ENCODE data around the gene HAGH.
"Not testable (repeated sequence)": the region's sequence is repeated elsewhere in the genome, so short reads cannot be mapped to it uniquely, and the experiment has no call there.

Gene HAGH

DNA sequence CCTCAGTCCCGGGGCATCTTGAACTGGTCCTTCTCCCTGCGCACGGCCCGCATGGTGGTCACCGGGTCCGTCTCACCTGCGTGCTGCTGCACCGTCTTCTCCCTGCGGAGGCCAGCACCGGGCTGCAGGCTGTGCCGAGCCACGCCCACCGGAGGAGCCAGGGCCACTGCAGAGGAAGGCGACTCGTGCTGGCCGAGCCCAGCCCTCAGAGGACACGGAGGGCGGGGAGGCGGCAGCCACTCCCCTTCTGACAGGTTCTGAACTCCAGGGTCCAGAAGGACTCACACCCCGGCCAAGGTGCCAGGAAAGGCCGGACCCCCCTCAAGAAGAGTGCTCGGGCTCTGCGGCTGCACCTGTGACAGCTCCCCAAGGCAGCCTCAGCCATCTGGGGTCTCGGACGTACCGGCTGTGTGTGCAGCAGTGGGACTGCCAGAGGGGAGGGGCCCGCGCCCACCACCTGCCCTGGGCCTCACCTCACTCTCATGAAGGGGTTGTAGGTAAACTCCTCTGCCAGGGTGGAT is 17.3 kb downstream of the HAGH start:
- DNase-seq: no peak

DNA sequence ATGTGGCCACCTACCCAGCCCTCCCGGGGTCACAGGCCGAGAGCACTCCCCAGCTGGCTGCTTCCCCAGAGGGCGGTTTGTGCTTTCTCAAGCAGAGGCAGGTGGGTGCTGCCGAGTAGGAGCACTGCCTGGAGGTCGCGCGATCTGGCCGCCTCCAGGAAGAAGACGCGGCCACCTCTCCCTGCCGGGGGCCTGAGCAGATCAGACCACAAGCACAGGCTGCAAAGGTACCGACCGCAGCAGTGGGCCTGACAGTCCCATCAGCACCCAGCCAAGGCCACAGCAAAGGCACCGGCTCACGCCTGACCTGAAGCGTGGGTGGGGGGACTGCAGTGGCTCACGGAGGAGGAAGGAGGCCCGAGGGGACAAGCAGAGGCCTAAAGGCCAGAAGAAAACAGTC is 17.9 kb downstream of the HAGH start:
- no peak for DNase-seq

DNA sequence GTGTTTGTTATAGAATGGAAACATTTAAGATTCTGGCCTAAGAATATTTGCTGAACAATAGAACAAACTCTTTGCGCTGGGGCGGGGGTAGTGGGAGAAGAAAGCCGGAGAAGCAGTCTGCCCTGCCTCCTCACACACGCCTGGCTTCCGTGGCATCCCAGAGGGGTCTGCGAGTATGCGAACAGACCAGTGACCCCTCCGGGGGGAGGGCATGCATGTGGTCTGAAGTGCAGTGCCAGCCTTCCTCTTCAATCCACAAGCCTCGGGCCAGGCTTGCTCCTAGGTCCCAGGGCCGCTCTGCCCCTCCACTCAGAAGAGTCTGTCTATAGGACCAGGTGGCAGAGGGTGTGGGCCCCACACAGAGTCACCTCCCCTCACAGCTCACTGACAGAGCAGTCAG is 19.0 kb downstream of the HAGH start:
- DNase-seq: no peak

DNA sequence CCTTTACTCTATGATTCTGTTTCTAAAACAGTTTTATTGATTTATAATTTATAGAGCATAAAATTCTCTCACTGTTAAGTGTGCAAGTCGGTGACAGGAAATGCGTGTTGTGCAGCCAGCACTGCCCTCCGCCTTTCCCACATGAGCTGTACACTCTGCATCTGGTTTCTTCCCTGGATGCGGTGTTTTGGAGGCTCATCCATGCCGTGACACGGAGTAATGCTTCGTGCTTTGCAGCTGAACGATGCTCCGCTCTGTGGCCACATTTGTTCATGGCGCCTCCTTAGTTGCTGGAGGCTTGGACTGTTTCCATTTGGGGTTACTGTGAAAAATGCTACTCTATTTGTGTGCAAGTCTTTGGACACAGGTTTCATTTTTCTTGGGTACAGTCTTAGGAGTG is 25.9 kb downstream of the HAGH start:
- DNase-seq: no peak

DNA sequence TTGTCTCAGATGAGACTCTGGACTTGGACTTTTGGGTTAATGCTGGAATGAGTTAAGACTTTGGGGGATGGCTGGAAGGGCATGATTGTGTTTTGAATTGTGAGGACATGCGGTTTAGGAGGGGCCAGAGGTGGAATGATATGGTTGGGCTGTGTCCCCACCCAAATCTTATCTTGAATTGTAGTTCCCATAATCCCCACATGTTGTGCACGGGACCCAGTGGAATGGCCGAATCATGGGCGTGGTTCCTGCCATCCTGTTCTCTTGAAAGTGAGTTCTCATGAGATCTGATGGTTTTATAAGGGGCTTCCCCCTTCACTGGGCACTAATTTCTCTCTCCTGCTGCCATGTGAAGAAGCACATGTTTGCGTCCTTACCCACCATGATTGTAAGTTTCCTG is 27.4 kb downstream of the HAGH start:
- DNase-seq: not testable (repeated sequence)

DNA sequence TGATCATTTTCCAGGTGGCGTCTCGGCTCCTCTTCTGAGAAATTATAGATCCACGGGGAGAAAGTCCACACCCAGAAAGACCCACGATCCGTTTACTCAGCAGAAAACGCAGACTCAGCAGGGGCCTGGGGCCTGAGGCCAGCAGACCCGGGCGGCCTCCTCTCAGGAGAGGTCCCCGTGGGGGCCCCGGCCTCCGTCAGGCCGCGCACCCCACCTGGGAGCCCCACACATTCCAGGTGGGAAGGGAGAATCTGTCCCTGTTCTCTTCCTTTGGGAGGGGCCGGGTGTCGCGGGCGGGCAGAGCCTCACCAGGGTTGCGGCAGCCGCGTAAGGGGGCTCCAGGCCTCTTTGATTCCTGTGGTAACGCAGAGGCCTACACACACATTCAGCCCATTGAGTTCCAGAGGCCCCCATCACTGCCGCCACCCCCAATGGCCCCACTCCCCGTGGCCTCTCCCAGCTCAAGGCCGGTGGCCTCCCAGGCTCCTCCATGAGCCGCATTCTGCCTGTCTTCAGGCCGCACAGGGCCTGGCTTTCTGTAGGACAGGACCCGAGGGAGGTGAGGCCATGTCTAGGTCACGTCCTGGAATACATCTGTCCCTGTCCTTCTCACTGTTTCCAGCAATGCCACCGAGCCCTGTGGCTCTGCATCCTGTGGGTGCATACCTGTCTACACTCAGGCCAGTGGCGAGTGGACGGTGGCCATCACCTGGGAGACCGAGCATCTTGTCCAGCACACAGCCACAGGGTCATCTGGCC is 31.5 kb downstream of the HAGH start:
- no peak for DNase-seq

DNA sequence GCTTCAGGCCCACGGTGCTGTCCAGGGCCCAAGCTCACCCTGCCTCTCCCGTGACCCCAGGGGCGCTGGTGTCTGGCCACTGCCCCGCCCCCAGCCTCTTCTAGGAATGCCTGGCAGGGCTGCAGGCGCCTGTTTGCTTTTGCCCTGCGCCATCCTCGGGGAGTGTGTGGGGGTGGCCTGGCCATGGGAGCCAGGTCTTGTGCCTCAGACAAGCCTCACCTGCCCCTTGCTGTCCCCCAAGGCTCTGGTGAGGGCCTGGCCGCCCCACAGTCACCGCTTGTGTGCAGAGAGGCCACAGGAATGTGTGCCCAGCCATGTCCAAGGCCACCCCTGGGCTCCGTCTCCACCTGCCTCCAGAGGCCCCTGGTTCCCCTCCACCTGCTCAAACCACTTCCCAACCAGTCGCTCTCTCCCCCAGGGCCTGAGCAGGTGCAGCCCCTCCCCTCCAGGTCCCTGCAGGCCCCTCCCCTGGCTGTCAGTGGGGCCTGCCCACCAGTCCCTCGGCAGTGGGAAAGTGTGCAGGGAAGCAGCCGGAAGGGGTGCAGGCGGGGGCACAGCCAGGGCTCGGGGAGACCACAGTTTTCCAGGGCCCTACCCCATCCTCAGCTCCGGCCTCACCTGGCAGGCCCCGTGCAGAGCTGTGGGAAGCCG is 32.3 kb downstream of the HAGH start:
- no peak for DNase-seq

DNA sequence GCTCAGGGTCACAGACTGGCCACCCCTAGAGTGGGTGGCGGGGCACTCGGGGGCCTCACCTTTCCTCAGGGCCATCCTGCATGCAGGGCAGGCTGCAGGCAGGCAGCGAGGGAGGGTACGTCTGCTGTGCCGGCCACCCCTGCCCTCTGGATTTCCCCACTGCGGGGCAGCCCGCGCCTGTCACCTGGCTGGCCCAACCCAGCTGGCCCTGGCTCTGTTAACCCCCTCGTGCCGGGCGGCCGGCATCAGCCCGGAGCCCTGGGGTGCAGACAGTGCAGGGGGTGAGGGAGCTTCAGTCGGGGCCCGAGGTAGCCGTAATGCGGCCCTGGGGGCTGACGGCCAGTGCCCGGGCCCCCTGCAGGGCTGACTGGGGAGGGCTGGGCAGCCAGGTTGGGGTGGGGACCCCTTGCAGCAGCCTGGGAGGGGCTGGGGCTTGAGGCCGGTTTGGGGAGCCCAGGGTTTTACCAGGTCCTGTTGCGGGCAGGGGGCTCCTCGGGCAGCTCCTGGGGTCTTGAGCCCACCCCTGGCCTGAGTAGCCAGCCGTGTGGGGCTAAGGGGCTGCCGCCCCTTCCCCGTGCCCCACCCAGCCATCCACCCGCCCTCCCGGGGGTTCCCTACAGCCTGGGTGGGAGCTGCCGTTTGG is 32.9 kb downstream of the HAGH start, which contains the start of gene IGFALS:
Gene IGFALS, minus strand, starts transcription at position 128 of the 643 bp plus-strand sequence. Its CDS starts 53 bp downstream, at position 75.
- no peak for DNase-seq

DNA sequence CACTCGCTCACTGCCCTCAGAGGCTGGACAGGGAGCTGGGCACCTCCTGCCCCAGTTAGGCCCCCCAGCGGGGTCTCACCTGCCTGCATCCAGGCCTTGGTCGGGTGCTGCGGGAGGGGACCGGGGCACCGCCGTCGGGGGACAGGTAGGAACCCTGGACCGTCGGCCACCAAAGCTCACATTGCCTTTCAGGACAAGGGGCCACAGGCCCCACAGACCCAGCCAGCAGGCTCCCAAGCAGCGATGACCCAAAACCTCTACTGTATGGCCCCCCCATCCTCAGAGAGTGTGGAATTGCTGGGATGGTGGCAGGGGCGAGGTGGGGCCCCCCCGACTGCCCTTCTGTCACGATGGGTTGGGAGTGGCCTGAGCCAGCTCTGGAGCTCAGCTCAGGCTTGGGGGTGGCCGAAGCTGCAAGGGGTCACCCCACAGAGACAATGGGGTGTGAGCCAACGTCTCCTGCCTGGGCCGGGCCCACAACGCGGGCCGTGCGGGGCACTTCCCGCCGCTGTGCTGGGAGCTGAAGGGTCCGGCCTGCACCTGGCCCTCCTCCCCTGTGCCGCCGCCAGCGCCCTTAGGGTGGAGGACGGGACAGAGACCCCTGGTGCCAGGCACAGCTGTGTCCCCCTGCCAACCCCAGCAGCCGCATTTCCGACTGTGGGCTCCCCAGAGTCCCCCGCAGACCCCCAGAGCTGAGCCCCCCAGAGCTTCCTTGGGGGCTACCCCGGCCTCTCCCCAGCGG is 33.6 kb downstream of the HAGH start:
- DNase-seq: no peak

DNA sequence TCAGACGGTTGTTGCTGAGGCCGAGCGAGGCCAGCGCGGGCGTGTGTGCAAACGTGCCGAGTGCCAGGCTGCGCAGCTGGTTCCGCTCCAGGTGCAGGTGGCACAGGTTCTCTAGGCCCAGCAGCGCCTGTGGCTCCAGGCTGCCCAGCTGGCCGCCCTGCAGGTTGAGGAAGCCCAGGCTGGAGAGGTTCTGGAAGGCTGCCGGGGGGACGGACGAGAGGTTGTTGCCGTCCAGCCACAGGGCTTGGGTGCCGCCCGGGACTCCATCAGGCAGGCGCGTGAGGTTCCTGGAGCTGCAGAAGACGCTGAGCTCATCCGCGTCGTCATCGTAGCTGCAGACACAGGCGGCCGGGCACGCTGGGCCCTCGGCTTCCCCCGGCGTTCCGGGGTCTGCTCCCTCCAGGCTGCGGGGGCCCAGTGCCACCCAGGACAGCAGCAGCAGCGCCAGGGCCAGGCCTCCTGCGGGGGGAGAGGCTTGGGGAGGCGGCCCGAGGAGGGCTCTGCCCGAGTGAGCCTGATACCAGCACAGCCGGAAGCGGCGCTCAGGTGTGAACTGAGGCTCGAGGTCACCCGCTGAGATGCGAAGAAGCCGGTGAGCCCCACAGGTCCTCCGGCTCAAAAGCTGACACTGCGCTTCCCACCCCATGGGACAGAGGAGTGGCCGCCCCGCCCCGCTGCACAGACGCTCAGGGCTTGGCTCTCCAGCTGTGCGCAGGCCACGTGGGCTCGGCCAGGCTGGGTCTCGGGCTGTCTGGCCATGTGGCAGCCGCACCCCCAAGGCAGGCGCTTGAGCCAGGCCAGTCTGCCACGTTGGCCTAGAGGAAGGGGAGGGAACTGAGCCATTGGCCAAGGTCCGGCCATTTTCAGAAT is 34.4 kb downstream of the HAGH start:
- no peak for DNase-seq

DNA sequence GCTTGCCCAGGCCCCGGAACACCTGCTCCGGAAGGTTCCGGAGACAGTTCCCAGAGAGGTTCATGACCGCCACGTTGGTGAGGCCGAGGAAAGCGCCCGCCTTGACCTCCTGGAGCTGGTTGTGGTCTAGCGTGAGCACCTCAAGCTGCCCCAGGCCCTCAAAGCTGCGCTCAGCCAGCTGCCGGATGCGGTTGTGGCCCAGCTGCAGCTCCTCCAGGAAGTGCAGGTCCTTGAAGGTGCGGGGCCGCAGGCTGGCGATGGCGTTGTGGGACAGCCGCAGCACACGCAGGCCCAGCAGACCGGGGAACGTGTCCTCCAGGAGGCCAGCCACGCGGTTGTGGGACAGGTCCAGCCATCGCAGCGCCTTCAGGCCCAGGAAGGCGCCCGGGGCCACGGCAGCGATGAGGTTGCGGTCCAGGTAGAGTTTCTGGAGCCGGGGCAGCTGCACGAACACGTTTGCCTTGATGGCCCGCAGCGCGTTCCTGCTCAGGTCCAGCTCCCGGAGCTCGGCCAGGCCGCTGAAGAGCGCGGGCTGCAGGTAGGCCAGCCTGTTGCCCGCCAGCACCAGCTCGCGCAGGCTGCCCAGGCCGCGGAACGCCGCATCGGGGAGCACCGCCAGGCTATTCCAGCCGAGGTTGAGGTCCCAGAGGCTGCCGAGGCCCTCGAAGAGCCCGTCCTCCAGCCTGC is 35.2 kb downstream of the HAGH start:
- DNase-seq: no peak

DNA sequence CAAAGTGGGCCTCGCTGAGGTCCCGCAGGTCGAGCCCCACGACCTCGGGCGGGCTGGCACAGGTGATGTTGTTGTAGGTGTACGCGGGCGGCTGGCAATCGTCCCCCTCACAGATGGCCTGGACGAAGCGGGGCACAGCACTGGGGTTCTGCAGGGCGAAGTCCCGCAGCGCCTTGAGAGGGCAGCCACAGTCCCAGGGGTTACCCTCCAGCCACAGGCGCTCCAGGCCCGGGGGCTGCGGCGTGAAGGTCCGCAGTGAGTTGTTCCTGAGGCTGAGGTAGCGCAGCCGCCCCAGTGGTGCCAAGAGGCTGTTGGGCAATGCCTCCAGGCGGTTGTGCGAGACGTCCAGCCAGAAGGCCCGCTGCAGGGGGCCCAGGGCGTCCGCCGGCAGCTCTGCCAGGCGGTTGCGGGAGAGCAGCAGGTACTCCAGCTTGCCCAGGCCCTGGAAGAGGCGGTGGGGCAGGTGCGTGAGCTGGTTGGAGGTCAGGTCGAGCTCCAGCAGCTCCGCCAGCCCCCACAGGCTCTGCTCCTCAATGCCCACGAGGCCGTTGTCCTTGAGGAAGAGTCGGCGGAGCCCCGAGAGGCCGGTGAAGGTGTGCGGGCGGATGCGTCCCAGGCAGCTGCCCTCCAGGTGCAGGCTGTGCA is 35.9 kb downstream of the HAGH start:
- DNase-seq: no peak

DNA sequence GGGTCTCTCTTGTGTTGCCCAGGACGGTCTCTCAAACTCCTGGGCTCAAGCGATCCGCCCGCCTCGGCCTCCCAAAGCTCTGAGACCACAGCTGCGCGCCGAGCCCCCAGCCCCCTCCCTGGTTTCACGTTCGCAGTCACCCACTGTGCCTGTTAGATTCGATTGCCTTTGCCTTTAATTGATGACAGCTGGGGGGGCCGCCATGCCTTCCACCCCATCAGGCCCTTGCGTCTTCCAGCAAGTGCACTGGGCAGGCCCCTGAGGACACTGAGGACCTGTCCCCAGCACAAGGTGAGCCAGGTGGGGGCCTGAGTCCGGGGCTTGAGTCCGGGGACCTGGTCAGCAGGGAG is 36.4 kb downstream of the HAGH start:
- DNase-seq: no peak

DNA sequence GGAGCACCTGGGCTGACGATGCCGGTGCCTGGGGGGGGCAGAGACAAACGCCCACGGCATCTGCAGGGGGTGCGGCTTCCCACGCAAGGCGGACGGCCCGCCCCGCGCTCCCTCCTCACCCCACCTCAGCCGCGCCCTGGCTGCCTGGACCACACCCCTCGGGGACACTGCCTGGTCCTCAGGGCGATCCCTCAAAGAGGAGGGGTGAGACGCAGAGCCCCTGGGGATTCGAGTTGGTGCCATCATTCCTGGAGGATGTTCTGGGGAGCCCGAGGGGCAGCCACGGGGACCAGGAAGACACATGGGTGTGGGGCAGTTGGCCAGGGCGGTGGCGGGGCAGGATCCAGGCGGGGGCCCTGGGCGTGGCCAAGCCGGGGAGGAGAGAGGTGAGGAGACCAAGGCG is 37.0 kb downstream of the HAGH start:
- no peak for DNase-seq

DNA sequence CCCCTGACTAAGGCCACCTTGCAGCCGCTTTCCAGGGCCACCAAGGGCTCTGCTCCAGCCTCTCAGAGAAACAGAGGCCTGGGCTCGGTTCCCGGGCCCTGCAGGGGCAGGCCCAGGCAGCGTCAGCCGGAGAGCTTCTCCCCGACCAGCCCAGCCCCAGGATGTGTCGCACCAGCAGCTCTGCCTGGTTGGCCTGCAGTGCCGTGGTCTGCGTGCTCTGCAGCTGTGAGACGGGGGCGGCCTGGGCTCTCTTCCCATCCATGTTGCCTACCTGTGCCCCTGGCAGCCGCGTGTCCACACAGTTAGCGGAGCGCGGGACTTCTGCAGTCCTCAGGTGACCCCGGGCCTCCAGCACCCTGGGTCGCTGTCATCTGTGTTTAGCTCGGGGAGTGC is 37.9 kb downstream of the HAGH start:
- no peak for DNase-seq

DNA sequence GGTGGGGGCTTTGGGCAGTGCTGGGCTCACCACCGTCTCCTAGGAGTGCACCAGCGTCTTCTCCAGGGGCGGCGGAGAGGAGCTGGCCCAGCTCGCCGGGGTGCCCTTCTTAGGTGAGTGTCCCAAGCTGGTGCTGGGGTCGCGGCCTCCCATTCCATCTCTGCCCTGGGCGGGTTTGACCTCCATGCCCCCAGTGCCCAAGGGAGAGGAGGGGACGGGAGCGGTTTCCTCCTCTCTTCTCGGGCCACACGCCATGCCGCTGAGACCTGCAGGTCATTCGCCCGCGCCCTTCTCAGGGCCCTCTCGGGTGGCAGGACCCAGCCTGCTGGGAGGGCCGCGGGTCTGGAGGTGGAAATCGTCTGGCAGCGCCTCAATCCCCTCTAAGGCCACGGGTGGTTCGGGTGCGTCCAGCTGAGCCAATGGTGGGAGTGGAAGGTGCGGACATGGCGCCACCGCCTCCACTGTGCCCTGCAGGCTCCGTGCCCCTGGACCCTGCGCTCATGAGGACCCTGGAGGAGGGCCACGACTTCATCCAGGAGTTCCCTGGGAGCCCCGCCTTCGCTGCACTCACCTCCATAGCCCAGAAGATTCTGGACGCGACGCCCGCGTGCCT is 38.4 kb downstream of the HAGH start:
- DNase-seq: peak; percentile 62

DNA sequence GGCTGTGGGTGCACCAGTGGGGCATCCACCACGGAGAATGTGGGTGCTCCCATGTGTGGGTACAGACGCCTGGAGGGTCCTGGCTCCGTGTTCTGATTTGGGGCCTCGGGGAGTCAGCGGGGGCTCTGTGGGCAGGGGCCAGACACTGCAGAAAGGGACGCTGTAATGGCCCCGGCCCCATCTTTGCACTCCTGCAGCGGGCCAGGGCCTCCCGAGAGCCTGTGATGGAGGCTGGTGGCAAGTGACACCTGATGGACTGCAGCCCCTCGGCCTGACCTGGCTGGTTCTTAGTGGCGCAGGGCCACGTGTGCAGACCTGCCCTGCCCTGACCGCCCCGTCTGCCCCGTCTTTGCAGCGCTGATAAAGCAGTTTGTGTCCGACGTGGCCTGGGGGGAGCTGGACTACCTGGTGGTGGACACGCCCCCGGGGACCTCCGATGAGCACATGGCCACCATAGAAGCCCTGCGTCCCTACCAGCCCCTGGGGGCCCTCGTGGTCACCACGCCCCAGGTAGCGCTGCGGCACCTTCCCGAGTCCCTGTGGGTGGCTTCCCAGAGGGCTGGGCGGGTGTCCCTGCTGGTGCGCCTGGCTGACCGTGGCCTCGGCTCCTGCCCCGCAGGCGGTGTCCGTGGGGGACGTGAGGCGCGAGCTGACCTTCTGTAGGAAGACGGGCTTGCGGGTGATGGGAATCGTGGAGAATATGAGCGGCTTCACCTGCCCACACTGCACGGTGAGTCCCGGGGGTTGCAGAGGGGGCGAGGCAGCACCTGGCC is 39.1 kb downstream of the HAGH start:
- no peak for DNase-seq

DNA sequence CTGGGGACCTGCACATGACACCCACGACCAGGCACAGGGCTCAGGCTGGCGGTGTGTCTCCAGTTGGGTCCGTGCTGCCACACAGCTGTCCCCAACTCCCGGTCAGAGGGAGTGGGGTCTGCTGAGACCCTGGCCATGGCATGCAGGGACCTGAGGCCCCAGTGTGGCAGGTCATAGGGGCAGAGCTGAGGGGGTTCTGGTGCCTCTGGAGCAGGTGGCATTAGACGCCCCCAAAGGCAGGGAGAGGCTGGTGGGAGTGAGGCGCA is 39.6 kb downstream of the HAGH start:
- no peak for DNase-seq

DNA sequence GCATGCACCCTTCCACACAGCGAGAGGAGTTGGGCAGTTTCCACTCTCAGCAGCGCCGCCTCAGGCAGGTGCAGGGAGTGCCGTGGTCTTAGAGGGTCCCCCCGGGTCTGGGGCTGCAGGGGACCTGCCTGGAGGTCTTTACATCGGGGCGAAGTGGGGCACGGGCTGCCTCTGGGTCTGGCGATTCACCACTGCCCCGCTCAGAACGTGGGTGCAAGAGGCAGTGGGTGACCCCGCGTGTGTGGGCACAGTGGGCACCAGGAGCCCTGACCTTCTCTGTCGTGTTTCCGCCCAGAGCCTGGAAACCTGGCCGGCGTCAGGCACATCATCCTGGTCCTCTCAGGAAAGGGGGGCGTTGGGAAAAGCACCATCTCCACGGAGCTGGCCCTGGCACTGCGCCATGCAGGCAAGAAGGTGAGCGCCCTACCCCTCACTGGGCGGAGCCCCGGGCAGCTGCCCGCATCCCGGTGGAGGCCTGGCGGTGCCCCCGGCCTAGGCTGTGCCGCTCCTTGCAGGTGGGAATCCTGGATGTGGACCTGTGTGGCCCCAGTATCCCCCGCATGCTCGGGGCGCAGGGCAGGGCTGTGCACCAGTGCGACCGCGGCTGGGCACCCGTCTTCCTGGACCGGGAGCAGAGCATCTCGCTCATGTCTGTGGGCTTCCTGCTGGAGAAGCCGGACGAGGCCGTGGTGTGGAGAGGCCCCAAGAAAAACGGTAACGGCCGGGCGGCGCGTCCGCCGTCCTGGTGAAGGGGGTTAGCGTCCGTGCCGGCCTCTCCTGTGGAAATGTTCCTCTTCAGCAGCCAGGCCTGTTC is 40.2 kb downstream of the HAGH start:
- no peak for DNase-seq

Data from activated effector memory CD4-positive, alpha-beta T cell treated with anti-CD3 and anti-CD28 coated beads, Interleukin-2, amount 50 U/mL, for 16 hours (primary cell).